Heart right ventricle (tissue), 16 donors: ENCODE results near the gene GPSM1. TPM values are rescaled to one million over a fixed set of nuclear protein-coding genes. Genes with fewer than 3 reads are reported as not detected.
A peak's percentile ranks its signal among the peaks of the same experiment; 100 is the strongest.

Experiments used
- ATAC-seq, 8 donors: fragments of 200-7000 bp; cut with Tn5 transposase; one replicate each; pipeline ENCODE4 v1.9.1; 2020; ENCODE audit warnings: mild to moderate bottlenecking in 8 of 8, moderate library complexity in 8 of 8, moderate number of reproducible peaks in 1 of 8
- DNase-seq, 2 donors: peaks; one replicate each; pipeline ENCODE4 v3.0.0-alpha.2; 2020
- H3K27ac ChIP-seq, 10 donors: fragments of 200-600 bp; sonication (generic) in 2 of 10; one replicate each; pipeline versions ENCODE4 v1.5.0 to v1.8.0; 2020 to 2022; ENCODE audit warnings: mild to moderate bottlenecking in 3 of 10
- H3K27me3 ChIP-seq, 7 donors: fragments of 200-600 bp; one replicate each; pipeline ENCODE4 v1.8.0; 2021 to 2022; ENCODE audit warnings: mild to moderate bottlenecking in 2 of 7
- H3K36me3 ChIP-seq, 9 donors: fragments of 200-600 bp; sonication (generic) in 1 of 9; one replicate each; pipeline versions ENCODE4 v1.5.0 to v1.8.0; 2020 to 2022; ENCODE audit warnings: mild to moderate bottlenecking in 2 of 9
- H3K4me1 ChIP-seq, 9 donors: fragments of 200-600 bp; sonication (generic) in 1 of 9; one replicate each; pipeline versions ENCODE4 v1.5.0 to v1.8.0; 2020 to 2022; ENCODE audit warnings: mild to moderate bottlenecking in 4 of 9
- H3K4me3 ChIP-seq, 10 donors: fragments of 200-600 bp; sonication (generic) in 2 of 10; one replicate each; pipeline versions ENCODE4 v1.5.0 to v1.8.0; 2020 to 2022; ENCODE audit warnings: mild to moderate bottlenecking in 7 of 10, moderate library complexity in 2 of 10
- H3K9me3 ChIP-seq, 11 donors: fragments of 200-600 bp in 10 of 11; sonication (generic) in 2 of 11; one replicate each; pipeline versions ENCODE4 v1.5.0 to v1.8.0; 2013 to 2022; ENCODE audit warnings: mild to moderate bottlenecking in 2 of 11, control low read depth in 1 of 11, moderate library complexity in 1 of 11
- CTCF ChIP-seq, 9 donors: fragments of 200-600 bp; sonication (generic) in 2 of 9; IDR thresholded peaks; one replicate each; pipeline versions ENCODE4 v1.5.0 to v1.8.0; 2021 to 2022; ENCODE audit warnings: antibody characterized with exemption in 9 of 9, mild to moderate bottlenecking in 5 of 9, moderate library complexity in 1 of 9
- WGBS, 2 donors: extraction: QIAGEN DNeasy Blood & Tissue Kit; methylation state at CpG; one replicate each; pipeline ENCODE4 v1.1.7; 2013; ENCODE audit warnings: inconsistent platforms in 1 of 2; 5-methylcytosine and 5-hydroxymethylcytosine counted together
- intact Hi-C, 10 donors: fragments of 100-400 bp; cut with DNase I; formaldehyde crosslinking; loops; one replicate each; pipeline versions ENCODE4 v1.11.1 to v1.14.2; 2022
- polyA plus RNA-seq, 2 donors: library from polyadenylated mRNA; stranded (reverse); fragments of 200-250 nt; gene quantifications; one replicate each; pipeline ENCODE4 v1.2.3, GENCODE V29; 2013
- total RNA-seq, 10 donors: library from RNA; stranded (reverse); fragmentation: NEBNext Ultra II Directional in 3 of 10; extraction: Animal tissue kit (Norgen Biotek cat#: 25700) in 3 of 10; gene quantifications; one replicate each; pipeline versions ENCODE4 v1.2.1 to v1.2.4, GENCODE V29; 2021 to 2023
- donor health status: Arrhythmogenic right ventricular cardiomyopathy.
- donor health status: ischemic (EF 13 %, LVEDD 7.1; RV severe dilation, severe dysfunction).
- donor health status: healthy with polysubstance abuse.
- donor health status: DM: no; HTN: yes; CAD: no.
- donor health status: DM: no; HTN: no; CAD: no.
- donor health status: ischemic (EF 25% LVEDD 6.9; RV normal size, moderate dysfunction).
- donor health status: ischemic (EF 25% LVEDD 5.7; RV mildly dilated, moderate dysfunction).
- donor health status: healthy.
- donor health status: DM: yes; HTN: yes; CAD: no.
- donor health status: Ischemic cardiomyopathy.
- donor health status: ischemic (EF 35%, LVEDD 5.7; RV mildly dilated, moderate dysfunction).
- donor health status: nonischemic (EF 11% LVEDD 7.7; RV severe dilation, severe dysfunction).
- donor health status: DM: yes; HTN: yes; CAD: no.
- donor health status: PGD.
- donor health status: ischemic (EF 29% LVEDD 5.4; RV normal size, mild dysfunction).
- donor health status: nonischemic (EF 23%, LVEDD 6.1; RV moderate dilation, normal function).

The GPSM1 gene
- total and polyA plus RNA-seq, 12 donors: 19.4 to 87.8 (median 25.8) TPM

- H3K4me3 ChIP-seq: peak overlapping the region in 1 of 10 donors; percentile 50
- ATAC-seq (no peak), DNase-seq (no peak)
- intact Hi-C loops: loop anchor here in 3 of 10 donors (2.0 to 10.0 kb wide), 3 partner anchors 19 to 61 kb away; partner anchors contain the start of genes SNAPC4 (in 2 of the 3) and DNLZ (in 1 of the 3)
- 72 to 84% methylated on average over 13 to 24 of the region's 24 CpGs for WGBS, 2 donors
- peaks cover 24 to 63% (median 48%) of the 10 kb centered on the region in 9 donors for H3K4me1 ChIP-seq
- H3K9me3 ChIP-seq: no peaks in the 10 kb centered on the region
- no peak for TF ChIP-seq CTCF (IDR thresholded peaks at IDR 0.05)
- H3K27ac ChIP-seq: peak overlapping the region; percentile 74 to 95 (median 92)
- no peaks in the 10 kb centered on the region for H3K27me3 ChIP-seq
- H3K36me3 ChIP-seq: peaks cover 0 to 14% (median 0%) of the 10 kb centered on the region in 9 donors
Observed at GRCh38 chr9:136343884-136344269, 16.5 kb downstream of the GPSM1 start.

- no peak for TF ChIP-seq CTCF (IDR thresholded peaks at IDR 0.05)
- Histone ChIP-seq H3K4me3 (peak overlapping the region in 5 of 10 donors; percentile 30 to 40 (median 36)), H3K36me3 (peaks cover 0 to 19% (median 0%) of the 10 kb centered on the region in 9 donors), H3K9me3 (no peaks in the 10 kb centered on the region), H3K4me1 (peaks cover 24 to 58% (median 48%) of the 10 kb centered on the region in 9 donors), H3K27me3 (no peaks in the 10 kb centered on the region), H3K27ac (peak overlapping the region in 8 of 10 donors; percentile 50 to 95 (median 92))
- intact Hi-C loops: loop anchor here in 1 of 10 donors (10.0 kb wide), 1 partner anchor 60 kb away; the partner anchor contains the start of gene SNAPC4
- DNase-seq (no peak), ATAC-seq (no peak)
- 74 to 77% methylated on average over 21 of the region's 21 CpGs for WGBS, 2 donors
Observed at GRCh38 chr9:136344544-136345280, 17.4 kb downstream of the GPSM1 start.

DNA sequence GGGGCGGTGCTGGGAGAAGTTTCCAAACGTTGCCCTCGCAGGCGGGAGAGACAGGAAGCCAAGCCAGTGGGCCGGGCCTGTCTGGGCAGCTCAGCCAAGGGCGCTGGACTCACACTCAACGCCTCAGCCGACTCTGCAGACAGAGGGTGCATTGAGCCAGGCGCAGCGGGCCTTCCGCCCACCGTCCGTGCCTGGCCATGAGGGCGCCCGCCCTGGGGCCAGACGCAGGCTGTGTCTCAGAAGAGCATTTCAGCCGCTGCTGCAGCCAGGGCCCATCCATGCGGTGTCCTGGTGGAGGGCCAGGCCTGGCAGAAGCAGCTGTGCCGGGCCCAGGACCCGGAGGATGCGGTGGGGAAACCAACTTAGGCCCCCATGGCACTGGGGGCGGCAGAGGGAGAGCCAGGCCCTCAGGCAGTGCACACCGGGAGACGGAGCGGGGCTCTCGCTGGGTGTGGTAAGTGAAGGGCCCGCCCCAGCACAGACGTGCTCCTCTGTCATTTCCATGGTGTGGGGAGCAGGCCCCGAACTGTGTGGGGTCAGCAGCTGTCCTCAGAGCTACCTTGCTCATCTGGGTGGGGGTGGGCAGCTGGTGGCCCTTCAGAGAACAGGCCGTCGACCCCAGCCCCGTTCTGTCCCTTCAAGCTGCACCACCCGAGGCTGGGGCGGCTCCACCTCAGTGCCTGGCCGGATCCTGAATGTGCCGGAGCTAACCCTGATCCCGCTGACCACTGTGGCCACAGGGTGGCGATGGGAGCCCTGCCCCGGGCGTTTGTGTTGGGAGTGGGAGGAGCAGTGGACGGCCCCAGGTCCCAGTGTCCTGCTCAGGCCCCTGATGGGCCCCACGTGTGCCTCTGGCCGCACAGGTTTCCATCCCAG, 18.2 kb downstream of the GPSM1 start:
- no peaks in the 10 kb centered on the region for H3K27me3 ChIP-seq
- H3K9me3 ChIP-seq: no peaks in the 10 kb centered on the region
- peak in 8 of 9 donors; percentile 41 to 64 (median 50) for TF ChIP-seq CTCF (IDR thresholded peaks at IDR 0.05)
- peak overlapping the region; percentile 34 to 95 (median 79) for H3K27ac ChIP-seq
- 43 to 52% methylated on average over 43 of the region's 43 CpGs for WGBS, 2 donors
- intact Hi-C loops: loop anchor here in 1 of 10 donors (10.0 kb wide), 1 partner anchor 59 kb away; the partner anchor contains the start of gene SNAPC4
- H3K36me3 ChIP-seq: peaks cover 0 to 19% (median 0%) of the 10 kb centered on the region in 9 donors
- peak overlapping the region in 8 of 10 donors; percentile 1 to 40 (median 32) for H3K4me3 ChIP-seq
- DNase-seq (peak; percentile 66 to 77), ATAC-seq (peak; percentile 21 to 58 (median 52))
- H3K4me1 ChIP-seq: peaks cover 24 to 58% (median 48%) of the 10 kb centered on the region in 9 donors

GRCh38 chr9:136346157-136346481, 18.8 kb downstream of the GPSM1 start:
- no peaks in the 10 kb centered on the region for H3K27me3 ChIP-seq
- ATAC-seq (no peak), DNase-seq (no peak)
- H3K36me3 ChIP-seq: peaks cover 0 to 23% (median 0%) of the 10 kb centered on the region in 9 donors
- intact Hi-C loops: loop anchor here in 1 of 10 donors (10.0 kb wide), 1 partner anchor 59 kb away; the partner anchor contains the start of gene SNAPC4
- peak overlapping the region in 9 of 10 donors; percentile 50 to 95 (median 90) for H3K27ac ChIP-seq
- H3K4me1 ChIP-seq: peaks cover 24 to 53% (median 43%) of the 10 kb centered on the region in 9 donors
- H3K9me3 ChIP-seq: no peaks in the 10 kb centered on the region
- TF ChIP-seq CTCF (IDR thresholded peaks at IDR 0.05): no peak
- H3K4me3 ChIP-seq: peak overlapping the region in 7 of 10 donors; percentile 23 to 40 (median 33)
- WGBS, 2 donors: 42 to 57% methylated on average over 10 of the region's 10 CpGs
